Esophagus squamous epithelium (tissue), 5 donors: ENCODE data around the gene COMMD1. TPM values are rescaled to one million over a fixed set of nuclear protein-coding genes. Genes with fewer than 3 reads are reported as not detected.

Source experiments
- DNase-seq: peaks from one replicate; lab custom pipeline; 2025; lab: John Stamatoyannopoulos, UW
- H3K27ac ChIP-seq, 4 donors: fragments of 200-600 bp; sonication (generic); one replicate each; pipeline ENCODE4 v1.5.1; 2016 to 2019; ENCODE audit warnings: mild to moderate bottlenecking in 1 of 4
- H3K27me3 ChIP-seq, 4 donors: fragments of 200-600 bp; sonication (generic); 1 replicate in 3 of 4; 2 replicates in 1 of 4; pipeline versions ENCODE4 v1.5.1 to v1.6.0; 2017 to 2021; ENCODE audit warnings: antibody characterized with exemption in 1 of 4
- H3K36me3 ChIP-seq, 3 donors: fragments of 200-600 bp; sonication (generic); one replicate each; pipeline ENCODE4 v1.5.1; 2016 to 2019
- H3K4me1 ChIP-seq, 3 donors: fragments of 200-600 bp; sonication (generic); one replicate each; pipeline ENCODE4 v1.5.1; 2017 to 2019
- H3K4me3 ChIP-seq, 4 donors: fragments of 200-600 bp; sonication (generic); 1 replicate in 3 of 4; 2 replicates in 1 of 4; pipeline ENCODE4 v1.5.1; 2016 to 2019; ENCODE audit warnings: mild to moderate bottlenecking in 2 of 4, moderate library complexity in 1 of 4
- H3K9me3 ChIP-seq, 3 donors: fragments of 200-600 bp; sonication (generic); one replicate each; pipeline ENCODE4 v1.5.1; 2016 to 2019
- CTCF ChIP-seq, 6 experiments: fragments of 450-650 bp in 4 of 6; fragments of 200-600 bp in 2 of 6; sonication (generic) in 2 of 6; IDR thresholded peaks; one replicate each; pipeline ENCODE4 v1.5.1; 2016 to 2019; ENCODE audit warnings: antibody characterized with exemption in 6 of 6, mild to moderate bottlenecking in 4 of 6, moderate library complexity in 4 of 6
- POLR2A ChIP-seq, 4 donors: fragments of 450-650 bp; IDR thresholded peaks; one replicate each; pipeline ENCODE4 v1.6.1; 2017; ENCODE audit warnings: antibody characterized with exemption in 4 of 4, mild to moderate bottlenecking in 4 of 4, moderate library complexity in 3 of 4
- WGBS, 2 donors: methylation state at CpG; one replicate each; pipeline ENCODE4 v1.1.5; 2018; 5-methylcytosine and 5-hydroxymethylcytosine counted together
- intact Hi-C: fragments of 100-400 bp; cut with DNase I; formaldehyde crosslinking; loops from one replicate; pipeline ENCODE4 v1.15.0; 2022
- total RNA-seq, 4 donors: library from RNA; depleted of rRNA; stranded (reverse); fragments of >200 nt; gene quantifications; one replicate each; pipeline ENCODE4 v1.1.0, GENCODE V29; 2016
- donor health status: DM: yes; HTN: yes; CAD: no.

Gene COMMD1
- total RNA-seq, 4 donors from 2014 or later = 38.0 to 44.3 (median 40.5) TPM

GRCh38 chr2:61924895-61925663 is 19.6 kb downstream of the COMMD1 start:
- peaks cover 0 to 15% (median 0%) of the 10 kb centered on the region in 3 donors for H3K4me1 ChIP-seq
- H3K9me3 ChIP-seq = no peaks in the 10 kb centered on the region
- H3K36me3 ChIP-seq = peaks cover 0 to 12% (median 0%) of the 10 kb centered on the region in 3 donors
- H3K4me3 ChIP-seq = no peak overlapping the region
- no peaks in the 10 kb centered on the region for H3K27me3 ChIP-seq
- intact Hi-C loops = no loop called here
- H3K27ac ChIP-seq = no peak overlapping the region
- no peak for DNase-seq
- TF ChIP-seq CTCF (IDR thresholded peaks at IDR 0.05) = no peak
- TF ChIP-seq POLR2A (IDR thresholded peaks at IDR 0.05) = no peak
- 81 to 82% methylated on average over 14 to 15 of the region's 15 CpGs for WGBS, 2 donors

GRCh38 chr2:61926531-61927477 is 21.3 kb downstream of the COMMD1 start:
- no peak overlapping the region for H3K27ac ChIP-seq
- DNase-seq = no peak
- H3K4me1 ChIP-seq = no peaks in the 10 kb centered on the region
- peaks cover 0 to 12% (median 0%) of the 10 kb centered on the region in 3 donors for H3K36me3 ChIP-seq
- no peaks in the 10 kb centered on the region for H3K9me3 ChIP-seq
- H3K4me3 ChIP-seq = no peak overlapping the region
- 78 to 79% methylated on average over 8 of the region's 8 CpGs for WGBS, 2 donors
- intact Hi-C loops = no loop called here
- TF ChIP-seq POLR2A (IDR thresholded peaks at IDR 0.05) = no peak
- TF ChIP-seq CTCF (IDR thresholded peaks at IDR 0.05) = no peak
- no peaks in the 10 kb centered on the region for H3K27me3 ChIP-seq

GRCh38 chr2:61928826-61929461 is 23.5 kb downstream of the COMMD1 start:
- intact Hi-C loops = no loop called here
- TF ChIP-seq POLR2A (IDR thresholded peaks at IDR 0.05) = no peak
- TF ChIP-seq CTCF (IDR thresholded peaks at IDR 0.05) = no peak
- Histone ChIP-seq H3K36me3 (peaks cover 0 to 12% (median 0%) of the 10 kb centered on the region in 3 donors), H3K9me3 (no peaks in the 10 kb centered on the region), H3K27me3 (no peaks in the 10 kb centered on the region), H3K4me1 (no peaks in the 10 kb centered on the region), H3K4me3 (no peak overlapping the region), H3K27ac (no peak overlapping the region)
- 87 to 88% methylated on average over 5 of the region's 5 CpGs for WGBS, 2 donors
- DNase-seq = no peak

- WGBS, 2 donors = 80% methylated on average over 3 of the region's 3 CpGs
- intact Hi-C loops = no loop called here
- H3K36me3 ChIP-seq = peaks cover 0 to 18% (median 0%) of the 10 kb centered on the region in 3 donors
- DNase-seq = no peak
- H3K27me3 ChIP-seq = no peaks in the 10 kb centered on the region
- peaks cover 0 to 6% (median 0%) of the 10 kb centered on the region in 3 donors for H3K4me1 ChIP-seq
- TF ChIP-seq POLR2A (IDR thresholded peaks at IDR 0.05) = no peak
- TF ChIP-seq CTCF (IDR thresholded peaks at IDR 0.05) = no peak
- no peaks in the 10 kb centered on the region for H3K9me3 ChIP-seq
- H3K4me3 ChIP-seq = no peak overlapping the region
- no peak overlapping the region for H3K27ac ChIP-seq
Measured at GRCh38 chr2:61937098-61937497, 31.6 kb downstream of the COMMD1 start.
